Stimulated activated CD8-positive, alpha-beta memory T cell treated with anti-CD3 and anti-CD28 coated beads, Interleukin-2, amount 100 ng/mL, for 48 hours (primary cell): ENCODE measurements around the gene PDK2.

Experiments
- DNase-seq, 2 donors: peaks; one replicate each; pipeline ENCODE4 v3.0.0-alpha.2; 2020; ENCODE audit warnings: low read depth in 2 of 2

Gene PDK2

GRCh38 chr17:50149417-50150353 lies 54.5 kb downstream of the PDK2 start:
- no peak for DNase-seq

GRCh38 chr17:50150354-50151040 lies 55.3 kb downstream of the PDK2 start, which contains the start of gene PPP1R9B:
Gene PPP1R9B, minus strand, starts transcription at chr17:50150677. Its CDS starts 164 bp downstream, at chr17:50150513.
- DNase-seq, result no peak

- peak; percentile 85 to 88 for DNase-seq
These were observed 56.1 kb downstream of the PDK2 start for GRCh38 chr17:50151041-50151936.

- no peak for DNase-seq
These were observed 56.9 kb downstream of the PDK2 start for GRCh38 chr17:50151937-50152547.

- no peak for DNase-seq
These were observed 57.6 kb downstream of the PDK2 start for GRCh38 chr17:50152736-50153135.

- no peak for DNase-seq
These were observed 58.8 kb downstream of the PDK2 start for GRCh38 chr17:50153650-50154575.

- no peak for DNase-seq
These were observed 59.5 kb downstream of the PDK2 start for GRCh38 chr17:50154604-50155003.

GRCh38 chr17:50155115-50155819 lies 60.1 kb downstream of the PDK2 start:
- no peak for DNase-seq

GRCh38 chr17:50157891-50158290 lies 62.7 kb downstream of the PDK2 start:
- no peak for DNase-seq

- peak; percentile 94 to 96 for DNase-seq
These were observed 66.1 kb downstream of the PDK2 start for GRCh38 chr17:50161023-50161910.
